ENCODE results near the gene SPRY1.
A peak's percentile ranks its signal among the peaks of the same experiment; 100 is the strongest.

SPRY1 gene, protein sequence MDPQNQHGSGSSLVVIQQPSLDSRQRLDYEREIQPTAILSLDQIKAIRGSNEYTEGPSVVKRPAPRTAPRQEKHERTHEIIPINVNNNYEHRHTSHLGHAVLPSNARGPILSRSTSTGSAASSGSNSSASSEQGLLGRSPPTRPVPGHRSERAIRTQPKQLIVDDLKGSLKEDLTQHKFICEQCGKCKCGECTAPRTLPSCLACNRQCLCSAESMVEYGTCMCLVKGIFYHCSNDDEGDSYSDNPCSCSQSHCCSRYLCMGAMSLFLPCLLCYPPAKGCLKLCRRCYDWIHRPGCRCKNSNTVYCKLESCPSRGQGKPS

DNA sequence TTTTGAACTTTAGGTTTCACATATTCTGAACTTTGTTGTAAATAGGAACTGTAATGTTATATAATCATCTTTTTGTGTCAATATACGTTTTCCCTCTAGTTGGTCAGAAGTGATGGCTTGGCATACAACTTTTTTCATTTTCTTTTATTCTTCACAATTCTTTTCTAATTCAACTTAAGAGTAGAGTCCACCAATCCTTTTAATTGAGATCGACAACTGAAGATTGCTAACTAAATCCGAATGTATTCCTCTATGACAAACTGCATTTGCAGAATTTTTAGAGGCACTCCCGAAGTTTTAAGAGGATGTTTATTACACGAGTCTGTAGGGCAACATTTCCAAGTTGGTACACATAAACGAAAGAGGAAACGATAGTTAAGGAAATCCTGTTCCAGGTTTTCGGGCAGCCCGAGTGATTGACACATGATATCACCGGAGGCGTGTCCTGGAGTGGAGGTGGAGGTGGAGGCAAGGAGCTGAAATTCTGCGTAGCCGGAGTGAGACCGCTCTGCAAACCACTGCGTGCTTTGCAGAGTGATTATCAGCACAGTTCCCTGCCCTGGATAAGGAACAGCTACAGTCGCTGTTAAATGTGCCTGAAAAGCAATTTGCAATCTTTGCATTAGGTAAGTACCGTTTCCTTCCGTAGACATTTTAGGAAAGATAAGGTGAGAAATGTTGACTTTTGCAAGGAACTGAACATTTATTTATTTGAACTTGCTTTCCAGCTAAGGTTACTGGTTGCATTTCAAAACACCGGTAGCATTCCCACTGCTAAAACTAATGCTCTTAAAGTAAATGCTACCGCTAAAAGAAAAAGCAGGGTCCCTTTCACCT lies at the start of gene SPRY1:
Gene SPRY1, plus strand, starts transcription at position 489 of the 837 bp plus-strand sequence. CDS start 4,797 bp downstream, outside the sequence.
- H3K4me3 ChIP-seq (ENCODE audit: low read depth, low read length) = peak within 1 kb of the TSS; percentile 68

- H3K4me3 ChIP-seq (ENCODE audit: low read depth, low read length) = no peak overlapping the region
Measured at GRCh38 chr4:123346951-123347350, 49.6 kb upstream of the SPRY1 start.

- no peak overlapping the region for H3K4me3 ChIP-seq (ENCODE audit: low read depth, low read length)
Measured at GRCh38 chr4:123348946-123349345, 47.6 kb upstream of the SPRY1 start.

DNA sequence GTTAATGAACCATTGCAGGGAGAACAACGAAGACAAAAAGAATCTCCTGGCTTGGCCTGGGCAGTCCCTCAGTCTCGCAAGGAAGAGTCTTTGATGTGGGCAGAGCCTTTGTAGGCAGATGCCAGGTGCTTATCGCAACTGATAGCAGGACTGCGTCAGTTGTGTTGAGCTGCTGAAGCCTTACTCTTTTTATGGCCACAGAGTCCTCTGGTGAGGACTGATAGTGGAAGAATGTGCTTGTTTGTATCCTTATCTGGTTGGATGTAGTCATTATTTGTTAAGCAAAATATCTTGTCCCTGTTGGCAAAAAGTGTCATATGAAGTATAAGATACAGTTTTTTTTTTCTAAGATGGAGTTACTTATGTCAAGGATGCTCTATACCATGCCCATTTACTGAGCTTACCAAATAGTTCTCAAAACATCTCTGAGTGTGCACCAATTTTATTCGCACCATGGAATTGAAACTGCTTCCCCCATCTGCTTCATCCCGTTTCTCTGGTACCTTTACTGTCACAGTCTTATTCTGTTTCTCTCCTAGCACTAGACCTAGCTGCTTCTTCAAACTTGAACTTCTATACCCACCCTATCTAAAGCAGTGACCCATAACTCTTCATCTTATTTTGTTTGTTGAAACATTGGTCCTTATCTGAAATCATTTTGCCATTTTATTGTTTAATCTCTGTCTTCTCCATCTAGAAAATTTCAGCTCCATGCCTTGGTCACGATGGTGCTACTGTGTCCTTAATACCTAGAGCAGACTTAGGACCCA lies 47.0 kb upstream of the SPRY1 start:
- H3K4me3 ChIP-seq (ENCODE audit: low read depth, low read length) = no peak overlapping the region

GRCh38 chr4:123350191-123350544 lies 46.4 kb upstream of the SPRY1 start:
- no peak overlapping the region for H3K4me3 ChIP-seq (ENCODE audit: low read depth, low read length)

GRCh38 chr4:123350726-123351125 lies 45.9 kb upstream of the SPRY1 start:
- no peak overlapping the region for H3K4me3 ChIP-seq (ENCODE audit: low read depth, low read length)

GRCh38 chr4:123351713-123352112 lies 44.9 kb upstream of the SPRY1 start:
- no peak overlapping the region for H3K4me3 ChIP-seq (ENCODE audit: low read depth, low read length)

- H3K4me3 ChIP-seq (ENCODE audit: low read depth, low read length) = no peak overlapping the region
Measured at GRCh38 chr4:123352240-123352945, 44.2 kb upstream of the SPRY1 start.

GRCh38 chr4:123352966-123353365 lies 43.6 kb upstream of the SPRY1 start:
- H3K4me3 ChIP-seq (ENCODE audit: low read depth, low read length) = no peak overlapping the region

DNA sequence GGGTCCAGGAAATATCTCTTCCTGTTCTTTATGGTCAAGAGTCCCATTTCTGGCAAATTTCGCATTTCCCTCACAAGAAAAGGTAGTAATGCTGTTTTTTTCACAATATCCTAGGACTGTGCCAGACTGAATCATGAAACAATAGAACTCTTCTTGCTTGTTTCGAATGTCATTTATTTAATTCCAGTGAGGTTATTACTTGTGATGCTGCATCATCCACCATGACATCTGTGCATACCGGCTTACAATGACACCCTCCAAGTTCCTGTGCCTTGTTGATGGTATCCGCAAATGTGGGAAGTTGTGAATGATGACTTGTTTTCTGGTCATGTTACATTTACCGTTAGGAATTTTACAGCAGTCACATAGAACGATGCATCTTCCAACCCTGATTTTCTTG lies 42.9 kb upstream of the SPRY1 start:
- no peak overlapping the region for H3K4me3 ChIP-seq (ENCODE audit: low read depth, low read length)

- no peak overlapping the region for H3K4me3 ChIP-seq (ENCODE audit: low read depth, low read length)
Measured at GRCh38 chr4:123354701-123355100, 41.9 kb upstream of the SPRY1 start.

GRCh38 chr4:123356921-123357320 lies 39.7 kb upstream of the SPRY1 start:
- no peak overlapping the region for H3K4me3 ChIP-seq (ENCODE audit: low read depth, low read length)

- no peak overlapping the region for H3K4me3 ChIP-seq (ENCODE audit: low read depth, low read length)
Measured at GRCh38 chr4:123359449-123360315, 36.9 kb upstream of the SPRY1 start.

DNA sequence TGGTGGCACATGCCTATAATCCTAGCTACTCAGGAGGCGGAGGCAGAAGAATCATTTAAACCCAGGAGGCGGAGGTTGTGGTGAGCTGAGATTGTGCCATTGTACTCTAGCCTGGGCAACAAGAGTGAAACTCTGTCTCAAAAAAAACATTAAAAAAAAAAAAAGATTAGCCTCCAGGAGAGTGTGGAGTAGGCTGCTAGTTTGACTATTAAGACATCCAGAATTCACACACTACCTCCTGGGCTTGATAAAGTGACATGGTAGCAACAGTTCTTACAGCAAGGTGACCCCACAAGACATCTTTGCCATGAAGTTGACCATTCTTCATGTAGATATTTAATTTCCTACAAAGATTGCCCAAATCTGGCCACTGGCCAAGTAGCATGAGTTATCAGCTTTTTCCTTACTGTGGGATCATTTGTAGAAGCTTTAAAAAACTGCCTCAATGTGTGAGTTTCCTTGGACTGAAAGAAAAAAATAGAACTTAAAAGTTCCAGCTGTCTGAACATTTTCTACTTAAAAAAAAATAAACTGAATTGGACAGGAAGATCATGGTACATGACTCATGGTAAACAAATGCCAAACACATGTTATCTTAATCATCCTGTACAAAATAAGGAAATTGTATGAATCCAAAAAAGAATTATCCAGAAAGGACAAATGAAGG lies 35.3 kb upstream of the SPRY1 start:
- no peak overlapping the region for H3K4me3 ChIP-seq (ENCODE audit: low read depth, low read length)

DNA sequence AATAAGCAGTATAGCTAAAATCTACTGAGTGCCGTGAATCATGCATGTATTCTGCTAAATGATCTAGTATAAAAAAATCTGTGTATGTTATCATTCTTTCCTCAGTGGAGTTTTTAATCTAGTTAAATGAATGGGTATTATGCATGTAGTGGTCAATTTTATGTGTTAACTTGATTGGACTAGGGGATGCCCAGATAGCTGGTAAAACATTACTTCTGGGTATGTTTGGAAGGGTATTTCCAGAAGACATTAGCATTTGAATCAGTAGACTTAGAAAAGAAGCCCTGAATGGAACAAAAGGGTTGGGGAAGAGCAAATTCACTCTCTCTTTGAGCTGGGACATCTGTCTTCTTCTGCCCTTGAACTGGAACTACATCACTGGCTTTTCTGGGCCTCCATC lies 34.5 kb upstream of the SPRY1 start:
- no peak overlapping the region for H3K4me3 ChIP-seq (ENCODE audit: low read depth, low read length)

DNA sequence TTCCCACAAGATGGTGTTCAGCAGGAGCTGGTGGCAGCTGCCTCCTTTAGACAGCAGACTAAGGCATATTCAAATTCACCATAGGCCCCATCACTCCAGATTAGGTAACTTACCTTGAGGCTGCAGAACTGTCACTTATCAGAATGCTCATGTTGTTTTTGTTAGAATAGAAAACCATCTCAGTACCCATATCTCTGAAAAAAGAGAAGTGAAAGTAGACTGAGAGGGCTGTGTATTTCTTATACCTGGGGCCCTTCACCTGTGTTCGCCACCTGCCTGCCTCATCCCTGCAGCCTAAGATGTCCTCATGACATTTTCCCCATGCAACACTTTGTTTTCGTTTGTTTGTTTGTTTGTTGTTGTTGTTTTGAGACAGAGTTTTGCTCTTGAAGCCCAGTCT lies 32.9 kb upstream of the SPRY1 start:
- H3K4me3 ChIP-seq (ENCODE audit: low read depth, low read length) = no peak overlapping the region

- H3K4me3 ChIP-seq (ENCODE audit: low read depth, low read length) = no peak overlapping the region
Measured at GRCh38 chr4:123364906-123365305, 31.7 kb upstream of the SPRY1 start.

DNA sequence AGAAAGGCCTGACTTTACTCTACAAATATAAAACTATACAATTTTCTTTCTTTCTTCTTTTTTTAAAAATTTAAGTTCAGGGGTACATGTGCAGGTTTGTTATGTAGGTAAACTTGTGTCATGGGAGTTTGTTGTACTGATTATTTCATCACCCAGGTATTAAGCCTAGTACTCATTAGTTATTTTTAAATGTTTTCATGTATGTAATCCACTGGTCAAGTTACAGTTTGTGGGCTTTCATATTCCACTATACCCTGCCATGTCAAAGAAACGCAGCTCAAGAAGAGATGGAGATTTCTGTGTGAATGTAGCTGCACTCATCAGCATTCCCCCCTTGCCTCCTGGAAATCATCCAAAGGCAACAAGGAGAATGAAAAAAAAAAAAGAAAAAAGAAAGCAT lies 31.2 kb upstream of the SPRY1 start:
- H3K4me3 ChIP-seq (ENCODE audit: low read depth, low read length) = no peak overlapping the region

- no peak overlapping the region for H3K4me3 ChIP-seq (ENCODE audit: low read depth, low read length)
Measured at GRCh38 chr4:123366144-123366748, 30.3 kb upstream of the SPRY1 start.

Data from iPS-11a (cell line).